OCI-LY3 (cell line): ENCODE results near the gene PAEP.

Experiments
- H2AFZ ChIP-seq: fragments of 200-600, 300-600 bp; shearing (Covaris generic); 2 replicates; pipeline ENCODE4 v1.6.0; 2014; ENCODE audit warnings: antibody characterized with exemption, low read depth, low read length
- H3K27ac ChIP-seq: fragments of 200-600, 300-600 bp; sonication (generic); 2 replicates; pipeline ENCODE4 v1.5.1; 2014; ENCODE audit warnings: mild to moderate bottlenecking, low read length, moderate library complexity, mixed read lengths
- H3K27me3 ChIP-seq: fragments of 200-600, 300-600 bp; sonication (generic); 2 replicates; pipeline ENCODE4 v1.6.1; 2014; ENCODE audit warnings: low read depth, low read length, mixed read lengths
- H3K36me3 ChIP-seq: fragments of 200-600, 300-600 bp; sonication (generic); replicated peaks from 2 replicates; pipeline ENCODE3; 2014; ENCODE audit warnings: low read depth, low read length, mixed read lengths
- H3K4me1 ChIP-seq: fragments of 300-600, 200-600 bp; sonication (generic); 2 replicates; pipeline ENCODE4 v1.6.1; 2014; ENCODE audit warnings: low read length, mixed read lengths
- H3K4me2 ChIP-seq: fragments of 200-600, 300-600 bp; sonication (generic); 2 replicates; pipeline ENCODE4 v1.6.1; 2014; ENCODE audit warnings: low read length, mixed read lengths
- H3K4me3 ChIP-seq: fragments of 300-600, 200-600 bp; sonication (generic); 2 replicates; pipeline ENCODE4 v1.5.1; 2014; ENCODE audit warnings: antibody characterized with exemption, mild to moderate bottlenecking, low read length, moderate library complexity
- H3K79me2 ChIP-seq: fragments of 300-600, 200-600 bp; shearing (Covaris generic); 2 replicates; pipeline ENCODE4 v1.6.1; 2014; ENCODE audit warnings: mild to moderate bottlenecking, low read length, mixed read lengths
- H3K9ac ChIP-seq: fragments of 300-600, 200-600 bp; shearing (Covaris generic); 2 replicates; pipeline ENCODE4 v1.6.0; 2014; ENCODE audit warnings: mild to moderate bottlenecking, low read length, moderate library complexity
- H3K9me3 ChIP-seq: fragments of 200-600, 300-600 bp; shearing (Covaris generic); 2 replicates; pipeline ENCODE4 v1.6.1; 2014; ENCODE audit warnings: low read length, mixed read lengths; ENCODE audit not compliant: insufficient read depth
- H4K20me1 ChIP-seq: fragments of 200-600, 300-600 bp; sonication (generic); 2 replicates; pipeline ENCODE4 v1.6.1; 2016; ENCODE audit warnings: low read length, mixed read lengths; ENCODE audit not compliant: insufficient read depth
- CTCF ChIP-seq: fragments of 200-600, 300-600 bp; sonication (generic); IDR thresholded peaks from 2 replicates; pipeline ENCODE4 v1.5.1; 2014; ENCODE audit warnings: antibody characterized with exemption, low read length, low read depth
- EZH2phosphoT487 ChIP-seq: fragments of 200-600 bp; shearing (Covaris generic); IDR thresholded peaks from 2 replicates; pipeline ENCODE4 v1.6.1; 2018; ENCODE audit warnings: antibody characterized with exemption, mixed run types, low read depth

PAEP gene

GRCh38 chr9:135551456-135551855 lies 10.1 kb upstream of the PAEP start:
- H3K4me2 ChIP-seq: no peak overlapping the region
- no peaks in the 10 kb centered on the region for H4K20me1 ChIP-seq
- no peaks in the 10 kb centered on the region for H3K79me2 ChIP-seq
- H3K4me3 ChIP-seq: no peak overlapping the region
- H3K4me1 ChIP-seq: no peaks in the 10 kb centered on the region
- H3K9ac ChIP-seq: no peak overlapping the region
- no peaks in the 10 kb centered on the region for H3K9me3 ChIP-seq
- no peak for TF ChIP-seq EZH2phosphoT487
- no peak for TF ChIP-seq CTCF
- no peaks in the 10 kb centered on the region for H3K36me3 ChIP-seq
- H3K27ac ChIP-seq: no peak overlapping the region
- H2AFZ ChIP-seq: no peak overlapping the region
- H3K27me3 ChIP-seq: no peaks in the 10 kb centered on the region

GRCh38 chr9:135552021-135552697 lies 9.4 kb upstream of the PAEP start:
- Histone ChIP-seq H3K4me2 (no peak overlapping the region), H4K20me1 (no peaks in the 10 kb centered on the region), H3K36me3 (no peaks in the 10 kb centered on the region), H3K27me3 (no peaks in the 10 kb centered on the region), H3K4me3 (no peak overlapping the region), H3K4me1 (no peaks in the 10 kb centered on the region), H3K9me3 (no peaks in the 10 kb centered on the region), H2AFZ (no peak overlapping the region), H3K79me2 (no peaks in the 10 kb centered on the region), H3K9ac (no peak overlapping the region), H3K27ac (no peak overlapping the region)
- TF ChIP-seq CTCF (no peak), EZH2phosphoT487 (no peak)

DNA sequence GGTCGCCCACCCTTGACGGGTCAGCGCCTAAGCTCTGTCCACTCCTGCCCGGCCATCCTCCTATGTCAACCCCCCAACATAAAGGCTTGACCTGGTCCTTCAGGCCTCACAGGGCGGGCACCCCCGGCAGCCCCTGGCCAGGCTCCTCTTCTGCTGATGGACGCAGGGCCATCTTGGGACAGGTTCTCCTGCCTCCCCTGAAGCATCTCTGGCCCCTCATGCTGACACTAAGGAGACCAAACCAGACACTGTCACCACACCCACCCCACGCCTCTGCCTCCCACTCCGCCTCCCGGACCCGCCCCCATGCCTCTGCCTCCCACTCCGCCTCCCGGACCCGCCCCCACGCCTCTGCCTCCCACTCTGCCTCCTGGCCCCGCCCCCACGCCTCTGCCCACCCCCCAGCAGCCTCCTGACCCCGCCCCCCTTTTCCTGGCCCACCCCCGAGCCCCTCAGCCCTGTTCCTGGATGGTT lies 8.8 kb upstream of the PAEP start:
- Histone ChIP-seq H3K4me1 (no peaks in the 10 kb centered on the region), H3K27me3 (no peaks in the 10 kb centered on the region), H3K9ac (no peak overlapping the region), H3K4me3 (no peak overlapping the region), H4K20me1 (no peaks in the 10 kb centered on the region), H3K9me3 (no peaks in the 10 kb centered on the region), H3K4me2 (no peak overlapping the region), H3K79me2 (no peaks in the 10 kb centered on the region), H3K36me3 (no peaks in the 10 kb centered on the region), H2AFZ (no peak overlapping the region), H3K27ac (no peak overlapping the region)
- TF ChIP-seq CTCF: no peak
- no peak for TF ChIP-seq EZH2phosphoT487

GRCh38 chr9:135554718-135555117 lies 6.8 kb upstream of the PAEP start:
- no peaks in the 10 kb centered on the region for H3K9me3 ChIP-seq
- no peak overlapping the region for H3K4me2 ChIP-seq
- no peak overlapping the region for H3K27ac ChIP-seq
- H3K36me3 ChIP-seq: no peaks in the 10 kb centered on the region
- H3K4me1 ChIP-seq: no peaks in the 10 kb centered on the region
- no peaks in the 10 kb centered on the region for H3K79me2 ChIP-seq
- H3K9ac ChIP-seq: no peak overlapping the region
- TF ChIP-seq CTCF (no peak), EZH2phosphoT487 (no peak)
- H3K27me3 ChIP-seq: no peaks in the 10 kb centered on the region
- H2AFZ ChIP-seq: no peak overlapping the region
- H4K20me1 ChIP-seq: no peaks in the 10 kb centered on the region
- no peak overlapping the region for H3K4me3 ChIP-seq
